Cardiac fibroblast (primary cell): ENCODE results near the gene FRS2.

Source experiments
- DNase-seq, 2 donors: peaks; one replicate each; pipeline versions ENCODE4 v3.0.0 to v3.0.0-alpha.2; 2010; ENCODE audit warnings: low read depth in 2 of 2
- H3K4me3 ChIP-seq, 2 donors: replicated peaks in 1 of 2; 1 replicate in 1 of 2; 2 replicates in 1 of 2; pipeline ENCODE4 v1.5.1; 2011; ENCODE audit warnings: low read depth in 2 of 2, low read length in 2 of 2, mild to moderate bottlenecking in 2 of 2, moderate library complexity in 1 of 2
- CTCF ChIP-seq: IDR thresholded peaks from one replicate; pipeline ENCODE4 v1.5.1; 2011; ENCODE audit warnings: low read depth, mild to moderate bottlenecking, low read length, inconsistent platforms

Gene FRS2

GRCh38 chr12:69580074-69580473 is 109.9 kb downstream of the FRS2 start:
- DNase-seq = no peak
- no peak for TF ChIP-seq CTCF
- no peak overlapping the region for H3K4me3 ChIP-seq

GRCh38 chr12:69583203-69583602 is 113.0 kb downstream of the FRS2 start:
- DNase-seq = peak in 1 of 2 donors; percentile 10
- H3K4me3 ChIP-seq = no peak overlapping the region
- peak; percentile 14 for TF ChIP-seq CTCF

GRCh38 chr12:69585189-69586062 is 115.2 kb downstream of the FRS2 start, which contains the start of gene CCT2:
Gene CCT2 (plus strand): TSS chr12:69585459. CDS start chr12:69585522, 63 bp downstream.
- peak; percentile 95 to 97 for DNase-seq
- peak; percentile 56 for TF ChIP-seq CTCF

GRCh38 chr12:69588527-69588926 is 118.3 kb downstream of the FRS2 start:
- H3K4me3 ChIP-seq = no peak overlapping the region
- DNase-seq = no peak
- TF ChIP-seq CTCF = no peak

More at GRCh38 chr12:69585189-69586062, 115.2 kb downstream of the FRS2 start, which contains the start of gene CCT2:
- H3K4me3 ChIP-seq = peak within 1 kb of the TSS; percentile 99 to 100

GRCh38 chr12:69589082-69589481 is 118.9 kb downstream of the FRS2 start:
- DNase-seq = no peak
- TF ChIP-seq CTCF = no peak
- H3K4me3 ChIP-seq = no peak overlapping the region

GRCh38 chr12:69595689-69596088 is 125.5 kb downstream of the FRS2 start:
- TF ChIP-seq CTCF = no peak

More at GRCh38 chr12:69595689-69596088, 125.5 kb downstream of the FRS2 start:
- no peak overlapping the region for H3K4me3 ChIP-seq
- DNase-seq = no peak
